DMS79 treated with DMSO at 0.1 percent for 48 hours (cell line): ENCODE data around the gene ADCK2.
"Not testable (repeated sequence)": the region's sequence is repeated elsewhere in the genome, so short reads cannot be mapped to it uniquely, and the experiment has no call there.

Source experiments
- DNase-seq: peaks from one replicate; lab custom pipeline; 2025; lab: John Stamatoyannopoulos, UW

The ADCK2 gene

GRCh38 chr7:140672382-140673062 is at the start of gene ADCK2:
Gene ADCK2 (plus strand): TSS chr7:140672945. CDS start chr7:140673331, 386 bp downstream.
- peak; percentile 58 for DNase-seq

GRCh38 chr7:140623980-140624379 is 48.8 kb upstream of the ADCK2 start:
- DNase-seq: no peak

- DNase-seq: peak; percentile 63
Measured at GRCh38 chr7:140624392-140625191, 48.2 kb upstream of the ADCK2 start.

GRCh38 chr7:140625192-140625558 is 47.6 kb upstream of the ADCK2 start:
- not testable (repeated sequence) for DNase-seq

GRCh38 chr7:140625908-140626868 is 46.6 kb upstream of the ADCK2 start:
- peak; percentile 84 for DNase-seq

GRCh38 chr7:140631021-140631420 is 41.7 kb upstream of the ADCK2 start:
- no peak for DNase-seq

- DNase-seq: no peak
Measured at GRCh38 chr7:140631602-140632001, 41.1 kb upstream of the ADCK2 start.

- DNase-seq: no peak
Measured at GRCh38 chr7:140635345-140635744, 37.4 kb upstream of the ADCK2 start.

GRCh38 chr7:140635816-140636215 is 36.9 kb upstream of the ADCK2 start:
- DNase-seq: no peak

- DNase-seq: no peak
Measured at GRCh38 chr7:140637400-140637799, 35.3 kb upstream of the ADCK2 start.

GRCh38 chr7:140638173-140638791 is 34.5 kb upstream of the ADCK2 start:
- DNase-seq: no peak

GRCh38 chr7:140639366-140640053 is 33.2 kb upstream of the ADCK2 start:
- DNase-seq: no peak

- DNase-seq: peak; percentile 29
Measured at GRCh38 chr7:140640060-140640637, 32.6 kb upstream of the ADCK2 start.

- DNase-seq: peak; percentile 52
Measured at GRCh38 chr7:140640727-140641523, 31.8 kb upstream of the ADCK2 start, which contains the start of gene DENND2A. Gene DENND2A (minus strand): TSS chr7:140640813. CDS start chr7:140602397, 38,416 bp downstream.

GRCh38 chr7:140641524-140642195 is 31.1 kb upstream of the ADCK2 start:
- DNase-seq: no peak

- no peak for DNase-seq
Measured at GRCh38 chr7:140643416-140643815, 29.3 kb upstream of the ADCK2 start.

- DNase-seq: not testable (repeated sequence)
Measured at GRCh38 chr7:140644761-140645160, 28.0 kb upstream of the ADCK2 start.

- DNase-seq: no peak
Measured at GRCh38 chr7:140645166-140645900, 27.4 kb upstream of the ADCK2 start.
